HepG2 (cell line): Measurements from ENCODE around the gene GJB4. TPM values are rescaled to one million over a fixed set of nuclear protein-coding genes. Genes with fewer than 3 reads are reported as not detected.

Experiments
- ATAC-seq: fragments of 200-7000 bp; cut with Tn5 transposase; 3 replicates; pipeline ENCODE4 v1.9.1; 2020; ENCODE audit warnings: mild to moderate bottlenecking, moderate library complexity
- BruUV-seq: library from RNA; stranded (reverse); fragments of 400-500 nt; replicated peaks from 2 replicates; lab custom pipeline; 2021; lab: Mats Ljungman, UMichigan
- CTCF ChIA-PET: fragments of 300-600 bp; formaldehyde crosslinking; extraction: SDS; loops from one replicate; lab custom pipeline; 2021; ENCODE audit warnings: low total read pairs, inconsistent platforms, low intra/inter-chr PET ratio; lab: Yijun Ruan, JAX
- POLR2A ChIA-PET: fragments of 350-600 bp; sonication (Branson Sonifier 250); formaldehyde crosslinking; loops from one replicate; lab custom pipeline; 2020; ENCODE audit warnings: antibody characterized with exemption, inconsistent platforms; lab: Yijun Ruan, JAX
- DNase-seq: peaks from one replicate; pipeline ENCODE4 v3.0.0-alpha.2; 2015; ENCODE audit warnings: low spot score
- FAIRE-seq: peaks from 3 replicates; lab custom pipeline; 2011; peaks lifted over from hg19 to GRCh38; lab: Jason Lieb, UNC
- H2AFZ ChIP-seq: one replicate; pipeline ENCODE4 v1.6.1; 2011; ENCODE audit warnings: low read length, inconsistent platforms
- H3K27ac ChIP-seq: fragments of 300-600 bp; 3 replicates; pipeline ENCODE4 v1.8.0; 2011; ENCODE audit warnings: mixed run types, mild to moderate bottlenecking, mixed read lengths, low read length, inconsistent platforms; ENCODE audit not compliant: insufficient read depth; ENCODE audit errors: extremely low read length
- H3K27me3 ChIP-seq, 2 experiments: fragments of 200-600 bp in 1 of 2; 2 replicates in 1 of 2; 3 replicates in 1 of 2; pipeline versions ENCODE4 v1.6.0 to v1.8.0; 2011; ENCODE audit warnings: low read length in 2 of 2, mild to moderate bottlenecking in 2 of 2, moderate library complexity in 2 of 2, inconsistent platforms in 1 of 2; ENCODE audit not compliant: insufficient read depth in 2 of 2, control insufficient read depth in 1 of 2
- H3K36me3 ChIP-seq, 2 experiments: fragments of 200-600 bp in 1 of 2; replicated peaks in 1 of 2; 2 replicates in 1 of 2; 3 replicates in 1 of 2; pipeline versions ENCODE4 v1.5.1 to v1.8.0; 2011; ENCODE audit warnings: low read length in 2 of 2, inconsistent platforms in 1 of 2; ENCODE audit not compliant: insufficient read depth in 2 of 2, control insufficient read depth in 1 of 2
- H3K4me1 ChIP-seq: 2 replicates; pipeline ENCODE4 v1.5.1; 2012; ENCODE audit warnings: low read length, inconsistent platforms; ENCODE audit not compliant: insufficient read depth
- H3K4me2 ChIP-seq: 2 replicates; pipeline ENCODE4 v1.6.0; 2011; ENCODE audit warnings: low read depth, low read length, inconsistent platforms
- H3K4me3 ChIP-seq, 3 experiments: fragments of 200-600 bp in 1 of 3; sonication (generic), shearing (Covaris generic) in 1 of 3; replicated peaks in 1 of 3; 2 replicates each; pipeline ENCODE4 v1.5.1; 2011 to 2016; ENCODE audit warnings: low read length in 3 of 3, inconsistent platforms in 2 of 3, low read depth in 2 of 3, mild to moderate bottlenecking in 2 of 3, control low read depth in 1 of 3, mixed read lengths in 1 of 3; ENCODE audit not compliant: insufficient read depth in 1 of 3
- H3K79me2 ChIP-seq: one replicate; pipeline ENCODE4 v1.6.1; 2011; ENCODE audit warnings: low read length, inconsistent platforms; ENCODE audit not compliant: insufficient read depth
- H3K9ac ChIP-seq: 2 replicates; pipeline ENCODE4 v1.6.0; 2011; ENCODE audit warnings: mild to moderate bottlenecking, low read depth, low read length, inconsistent platforms; ENCODE audit not compliant: insufficient read depth
- H3K9me3 ChIP-seq: 2 replicates; pipeline ENCODE4 v1.5.1; 2012; ENCODE audit warnings: mild to moderate bottlenecking, low read length
- H4K20me1 ChIP-seq: 2 replicates; pipeline ENCODE4 v1.6.0; 2011; ENCODE audit warnings: inconsistent platforms, mild to moderate bottlenecking, low read length, moderate library complexity; ENCODE audit not compliant: insufficient read depth
- ARHGAP35 ChIP-seq: sonication (generic); formaldehyde crosslinking; IDR thresholded peaks from 2 replicates; pipeline ENCODE4 v1.9.0; 2022; ENCODE audit warnings: mild to moderate bottlenecking, inconsistent platforms, moderate library complexity, missing genetic modification reagents, borderline replicate concordance
- ARNTL ChIP-seq: sonication (generic); formaldehyde crosslinking; IDR thresholded peaks from 2 replicates; pipeline ENCODE4 v1.4.0; 2020; ENCODE audit warnings: mild to moderate bottlenecking, missing genetic modification reagents
- EP300 ChIP-seq, 3 experiments: sonication (generic) in 1 of 3; formaldehyde crosslinking in 1 of 3; IDR thresholded peaks; 2 replicates each; pipeline versions ENCODE4 v1.5.1 to v1.6.1; 2011 to 2020; ENCODE audit warnings: low read depth in 2 of 3, low read length in 2 of 3, borderline replicate concordance in 1 of 3, improper control_type of control experiment in 1 of 3, mild to moderate bottlenecking in 1 of 3, missing genetic modification reagents in 1 of 3, moderate library complexity in 1 of 3
- FOXK1 ChIP-seq: sonication (generic); formaldehyde crosslinking; IDR thresholded peaks from 2 replicates; pipeline ENCODE4 v1.4.0; 2020; ENCODE audit warnings: low read depth, missing genetic modification reagents, borderline replicate concordance
- HOXA3 ChIP-seq: sonication (generic); formaldehyde crosslinking; IDR thresholded peaks from 2 replicates; pipeline ENCODE4 v1.5.0; 2020; ENCODE audit warnings: missing genetic modification reagents
- MAFG ChIP-seq: sonication (generic); formaldehyde crosslinking; IDR thresholded peaks from 2 replicates; pipeline ENCODE4 v1.5.1; 2020; ENCODE audit warnings: mild to moderate bottlenecking, missing genetic modification reagents
- MATR3 ChIP-seq: sonication (generic); formaldehyde crosslinking; IDR thresholded peaks from 2 replicates; pipeline ENCODE4 v1.4.0; 2020; ENCODE audit warnings: missing genetic modification reagents
- MLLT10 ChIP-seq: sonication (generic); formaldehyde crosslinking; IDR thresholded peaks from 2 replicates; pipeline ENCODE4 v1.4.0; 2020; ENCODE audit warnings: missing genetic modification reagents
- MTA3 ChIP-seq: sonication (generic); formaldehyde crosslinking; IDR thresholded peaks from 2 replicates; pipeline ENCODE4 v1.4.0; 2020; ENCODE audit warnings: missing genetic modification reagents
- MXI1 ChIP-seq: IDR thresholded peaks from 3 replicates; pipeline ENCODE4 v1.6.1; 2012; ENCODE audit warnings: low read depth, low read length, inconsistent platforms, borderline replicate concordance
- REPIN1 ChIP-seq: sonication (generic); formaldehyde crosslinking; IDR thresholded peaks from 2 replicates; pipeline ENCODE4 v1.8.0; 2022; ENCODE audit warnings: missing genetic modification reagents, low read depth, mild to moderate bottlenecking, borderline replicate concordance
- RFX3 ChIP-seq: IDR thresholded peaks from 2 replicates; pipeline ENCODE4 v1.6.1; 2016; ENCODE audit warnings: missing biosample characterization, missing genetic modification reagents
- USF2 ChIP-seq, 2 experiments: sonication (generic) in 1 of 2; formaldehyde crosslinking in 1 of 2; IDR thresholded peaks; 2 replicates each; pipeline versions ENCODE4 v1.5.1 to v1.6.1; 2011 to 2020; ENCODE audit warnings: borderline replicate concordance in 1 of 2, low read depth in 1 of 2, low read length in 1 of 2, mild to moderate bottlenecking in 1 of 2, missing genetic modification reagents in 1 of 2, moderate library complexity in 1 of 2
- ZFP36 ChIP-seq: fragments of 150-350 bp; IDR thresholded peaks from 2 replicates; pipeline ENCODE4 v1.6.1; 2018; ENCODE audit warnings: borderline replicate concordance, low read length, low read depth; ENCODE audit not compliant: partially characterized antibody
- ZNF772 ChIP-seq: sonication (generic); formaldehyde crosslinking; IDR thresholded peaks from 2 replicates; pipeline ENCODE4 v1.5.0; 2020; ENCODE audit warnings: mild to moderate bottlenecking, missing genetic modification reagents
- ZNF792 ChIP-seq: IDR thresholded peaks from 2 replicates; pipeline ENCODE4 v1.6.1; 2016
- WGBS: methylation state at CpG from one replicate; pipeline ENCODE4 v1.1.6; 2017; ENCODE audit warnings: low lambda C conversion rate; 5-methylcytosine and 5-hydroxymethylcytosine counted together
- in situ Hi-C: cut with HindIII; loops from 2 replicates; pipeline ENCODE4 v1.10.0; 2017; ENCODE audit warnings: low pct_unique_long_range_greater_than_20kb; ENCODE audit not compliant: extremely low pct_ligation_motif_present
- intact Hi-C: fragments of 100-400 bp; cut with micrococcal nuclease; formaldehyde crosslinking; loops from one replicate; pipeline ENCODE4 v1.10.0; 2022; ENCODE audit not compliant: unreplicated experiment
- polyA plus RNA-seq, 8 experiments: library from polyadenylated mRNA; depleted of rRNA in 3 of 8; stranded (reverse) in 7 of 8; unstranded in 1 of 8; fragments of >200 nt; fragmentation: Illumina TruSeq in 4 of 8; extraction: Trizol in 4 of 8; gene quantifications; 2 replicates each; pipeline versions ENCODE4 v1.2.1 to v1.2.3, GENCODE V29; 2011 to 2016; ENCODE audit warnings: low read depth in 4 of 8, missing spikeins in 1 of 8, mixed read lengths in 1 of 8; ENCODE audit not compliant: insufficient read depth in 1 of 8
- total RNA-seq, 5 experiments: library from RNA; depleted of rRNA; stranded (reverse); fragments of >200 nt; fragmentation: Illumina TruSeq; extraction: Trizol; gene quantifications; 2 replicates each; pipeline ENCODE4 v1.2.3, GENCODE V29; 2016; ENCODE audit warnings: low read depth in 1 of 5
- TF ChIP-seq, protein P1 (sequence below): sonication (generic); formaldehyde crosslinking; IDR thresholded peaks from 2 replicates; pipeline ENCODE4 v1.5.0; 2020; ENCODE audit warnings: missing genetic modification reagents
- TF ChIP-seq, protein P2 (sequence below): sonication (generic); formaldehyde crosslinking; IDR thresholded peaks from 2 replicates; pipeline ENCODE4; 2020; ENCODE audit warnings: missing genetic modification reagents, mild to moderate bottlenecking, borderline replicate concordance

The GJB4 gene
- total and polyA plus RNA-seq, 2 of the 13 experiments (the other 11 are each of a cell fraction or from before 2014, with no cell fraction given), result not detected

DNA sequence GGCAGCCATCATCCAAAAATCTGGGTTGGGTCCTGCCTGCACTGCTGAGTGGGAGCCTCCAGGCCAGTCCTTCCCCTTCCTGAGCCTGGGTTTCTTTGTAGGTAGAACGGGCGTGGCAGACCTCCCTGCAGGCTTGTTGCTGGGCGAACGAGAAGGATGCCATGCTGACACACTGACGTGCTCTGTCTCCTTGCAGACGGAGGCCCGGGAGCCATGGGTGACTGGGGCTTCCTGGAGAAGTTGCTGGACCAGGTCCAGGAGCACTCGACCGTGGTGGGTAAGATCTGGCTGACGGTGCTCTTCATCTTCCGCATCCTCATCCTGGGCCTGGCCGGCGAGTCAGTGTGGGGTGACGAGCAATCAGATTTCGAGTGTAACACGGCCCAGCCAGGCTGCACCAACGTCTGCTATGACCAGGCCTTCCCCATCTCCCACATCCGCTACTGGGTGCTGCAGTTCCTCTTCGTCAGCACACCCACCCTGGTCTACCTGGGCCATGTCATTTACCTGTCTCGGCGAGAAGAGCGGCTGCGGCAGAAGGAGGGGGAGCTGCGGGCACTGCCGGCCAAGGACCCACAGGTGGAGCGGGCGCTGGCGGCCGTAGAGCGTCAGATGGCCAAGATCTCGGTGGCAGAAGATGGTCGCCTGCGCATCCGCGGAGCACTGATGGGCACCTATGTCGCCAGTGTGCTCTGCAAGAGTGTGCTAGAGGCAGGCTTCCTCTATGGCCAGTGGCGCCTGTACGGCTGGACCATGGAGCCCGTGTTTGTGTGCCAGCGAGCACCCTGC is 34.7 kb downstream of the GJB4 start:
- WGBS, result 67% methylated on average over 15 of the region's 40 CpGs
- H3K9me3 ChIP-seq, result no peaks in the 10 kb centered on the region
- intact Hi-C loops, result no loop called here
- no peaks in the 10 kb centered on the region for H3K79me2 ChIP-seq
- no peak overlapping the region for H2AFZ ChIP-seq
- CTCF ChIA-PET, result no interaction called here
- FAIRE-seq (no peak), DNase-seq (no peak), ATAC-seq (no peak)
- H3K36me3 ChIP-seq, result no peaks in the 10 kb centered on the region
- H3K4me2 ChIP-seq, result no peak overlapping the region
- H3K27ac ChIP-seq, result no peak overlapping the region
- H3K9ac ChIP-seq, result no peak overlapping the region
- no peak overlapping the region for H3K4me3 ChIP-seq
- H3K27me3 ChIP-seq, result peaks cover 1 to 45% of the 10 kb centered on the region in 2 experiments; a peak in 4 of 5 replicates
- in situ Hi-C loops, result no loop called here
- POLR2A ChIA-PET, result no interaction called here
- no peaks in the 10 kb centered on the region for H4K20me1 ChIP-seq
- no peak for TF ChIP-seq EP300 (IDR thresholded peaks at IDR 0.05; ENCODE audit: low read depth in 2 of 2, low read length in 2 of 2)
- TF ChIP-seq EP300 (CRISPR knock-in tag; IDR thresholded peaks at IDR 0.05; ENCODE audit: borderline replicate concordance), result no peak
- no peak for TF ChIP-seq ZNF772 (CRISPR knock-in tag)
- TF ChIP-seq, protein P1, sequence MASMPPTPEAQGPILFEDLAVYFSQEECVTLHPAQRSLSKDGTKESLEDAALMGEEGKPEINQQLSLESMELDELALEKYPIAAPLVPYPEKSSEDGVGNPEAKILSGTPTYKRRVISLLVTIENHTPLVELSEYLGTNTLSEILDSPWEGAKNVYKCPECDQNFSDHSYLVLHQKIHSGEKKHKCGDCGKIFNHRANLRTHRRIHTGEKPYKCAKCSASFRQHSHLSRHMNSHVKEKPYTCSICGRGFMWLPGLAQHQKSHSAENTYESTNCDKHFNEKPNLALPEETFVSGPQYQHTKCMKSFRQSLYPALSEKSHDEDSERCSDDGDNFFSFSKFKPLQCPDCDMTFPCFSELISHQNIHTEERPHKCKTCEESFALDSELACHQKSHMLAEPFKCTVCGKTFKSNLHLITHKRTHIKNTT, result no peak
- TF ChIP-seq HOXA3 (CRISPR knock-in tag), result no peak
- no peak for TF ChIP-seq MTA3 (CRISPR knock-in tag)
- no peak for TF ChIP-seq MATR3 (CRISPR knock-in tag)
- TF ChIP-seq ZFP36, result no peak
- no peak for TF ChIP-seq MLLT10 (CRISPR knock-in tag)
- TF ChIP-seq, protein P2, sequence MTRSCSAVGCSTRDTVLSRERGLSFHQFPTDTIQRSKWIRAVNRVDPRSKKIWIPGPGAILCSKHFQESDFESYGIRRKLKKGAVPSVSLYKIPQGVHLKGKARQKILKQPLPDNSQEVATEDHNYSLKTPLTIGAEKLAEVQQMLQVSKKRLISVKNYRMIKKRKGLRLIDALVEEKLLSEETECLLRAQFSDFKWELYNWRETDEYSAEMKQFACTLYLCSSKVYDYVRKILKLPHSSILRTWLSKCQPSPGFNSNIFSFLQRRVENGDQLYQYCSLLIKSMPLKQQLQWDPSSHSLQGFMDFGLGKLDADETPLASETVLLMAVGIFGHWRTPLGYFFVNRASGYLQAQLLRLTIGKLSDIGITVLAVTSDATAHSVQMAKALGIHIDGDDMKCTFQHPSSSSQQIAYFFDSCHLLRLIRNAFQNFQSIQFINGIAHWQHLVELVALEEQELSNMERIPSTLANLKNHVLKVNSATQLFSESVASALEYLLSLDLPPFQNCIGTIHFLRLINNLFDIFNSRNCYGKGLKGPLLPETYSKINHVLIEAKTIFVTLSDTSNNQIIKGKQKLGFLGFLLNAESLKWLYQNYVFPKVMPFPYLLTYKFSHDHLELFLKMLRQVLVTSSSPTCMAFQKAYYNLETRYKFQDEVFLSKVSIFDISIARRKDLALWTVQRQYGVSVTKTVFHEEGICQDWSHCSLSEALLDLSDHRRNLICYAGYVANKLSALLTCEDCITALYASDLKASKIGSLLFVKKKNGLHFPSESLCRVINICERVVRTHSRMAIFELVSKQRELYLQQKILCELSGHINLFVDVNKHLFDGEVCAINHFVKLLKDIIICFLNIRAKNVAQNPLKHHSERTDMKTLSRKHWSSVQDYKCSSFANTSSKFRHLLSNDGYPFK, result no peak
- TF ChIP-seq ARNTL (CRISPR knock-in tag), result no peak
- no peak for TF ChIP-seq MAFG (CRISPR knock-in tag)
- TF ChIP-seq REPIN1 (CRISPR knock-in tag), result no peak
- TF ChIP-seq FOXK1 (CRISPR knock-in tag), result no peak
- TF ChIP-seq USF2 (IDR thresholded peaks at IDR 0.05; ENCODE audit: low read depth, low read length), result no peak
- TF ChIP-seq USF2 (CRISPR knock-in tag; IDR thresholded peaks at IDR 0.05; ENCODE audit: borderline replicate concordance), result no peak
- no peak for TF ChIP-seq ARHGAP35 (CRISPR knock-in tag)
- TF ChIP-seq MXI1, result no peak
- TF ChIP-seq RFX3 (CRISPR knock-in tag), result no peak
- TF ChIP-seq ZNF792, result no peak
- no peaks in the 10 kb centered on the region for H3K4me1 ChIP-seq
- BruUV-seq, result no TSS peak
